Chondrocyte (in vitro differentiated cells): ENCODE measurements around the gene PRKG2. TPM values are rescaled to one million over a fixed set of nuclear protein-coding genes. Genes with fewer than 3 reads are reported as not detected.
"Not testable (repeated sequence)": the region's sequence is repeated elsewhere in the genome, so short reads cannot be mapped to it uniquely, and the experiment has no call there.

Experiments used
- DNase-seq: peaks from one replicate; pipeline ENCODE4 v3.0.0; 2021; ENCODE audit warnings: mixed read lengths, low spot score
- H3K27ac Mint-ChIP-seq: one replicate; pipeline ENCODE4 v1.8.0; 2021; ENCODE audit warnings: mild to moderate bottlenecking, moderate library complexity, mixed read lengths; ENCODE audit not compliant: unreplicated experiment
- H3K27me3 Mint-ChIP-seq: 2 replicates; pipeline ENCODE4 v1.8.0; 2021; ENCODE audit warnings: low read depth, mixed read lengths
- H3K36me3 Mint-ChIP-seq: 2 replicates; pipeline ENCODE4 v1.8.0; 2021; ENCODE audit warnings: low read depth, mixed read lengths
- H3K4me1 Mint-ChIP-seq: 2 replicates; pipeline ENCODE4 v1.8.0; 2021; ENCODE audit warnings: low read depth, mild to moderate bottlenecking, mixed read lengths
- H3K4me3 Mint-ChIP-seq: one replicate; pipeline ENCODE4 v1.8.0; 2021; ENCODE audit warnings: mild to moderate bottlenecking, moderate library complexity, mixed read lengths; ENCODE audit not compliant: unreplicated experiment
- H3K9me3 Mint-ChIP-seq: 2 replicates; pipeline ENCODE4 v1.8.0; 2021; ENCODE audit warnings: low read depth, mixed read lengths
- total RNA-seq: library from RNA; stranded (reverse); gene quantifications from 3 replicates; pipeline ENCODE4 v1.2.1, GENCODE V29; 2021
- TF ChIP-seq, protein P1 (sequence below): fragments of 200-600 bp; sonication (generic); IDR thresholded peaks from 2 replicates; pipeline ENCODE4 v1.5.0; 2021; ENCODE audit warnings: antibody characterized with exemption, mild to moderate bottlenecking, moderate library complexity

Gene PRKG2
- total RNA-seq, 1 donor from 2014 or later, result not detected

DNA sequence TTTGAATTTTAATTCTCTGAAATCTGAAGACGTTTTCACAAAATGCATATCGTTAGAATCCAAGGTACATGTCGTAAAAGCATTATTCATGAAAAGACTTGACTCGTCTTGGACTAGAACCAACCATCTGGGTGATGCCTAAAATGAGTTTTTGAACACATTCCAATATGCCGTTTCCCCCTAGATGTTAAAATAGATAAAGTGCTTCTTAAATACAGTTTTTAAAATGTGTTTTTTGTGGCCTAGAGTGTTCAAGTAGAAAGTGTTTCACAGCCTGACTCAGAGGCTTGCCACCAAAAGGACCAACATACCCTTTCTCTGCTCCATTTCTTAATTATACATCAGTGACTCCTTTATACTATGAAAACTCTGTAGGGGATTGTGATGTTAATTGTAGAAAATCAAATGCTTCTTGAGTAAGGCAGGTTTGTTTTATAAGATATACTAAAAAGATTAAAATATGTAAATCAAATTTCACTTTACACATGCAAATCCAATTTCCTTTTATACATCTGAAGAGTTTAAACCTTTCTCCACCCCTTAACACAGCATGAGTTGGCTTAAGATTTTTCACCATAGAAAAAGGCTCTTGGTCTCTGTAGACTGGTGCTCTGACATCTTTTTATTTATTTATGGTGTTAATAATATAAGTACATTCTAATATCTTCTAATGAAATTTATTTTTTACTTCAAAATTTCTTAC, 48.4 kb downstream of the PRKG2 start:
- Mint-ChIP-seq H3K9me3 (no peaks in the 10 kb centered on the region), H3K4me3 (no peak overlapping the region), H3K36me3 (no peaks in the 10 kb centered on the region), H3K27me3 (peaks cover 5% of the 10 kb centered on the region), H3K4me1 (no peaks in the 10 kb centered on the region), H3K27ac (no peak overlapping the region)
- TF ChIP-seq, protein P1, sequence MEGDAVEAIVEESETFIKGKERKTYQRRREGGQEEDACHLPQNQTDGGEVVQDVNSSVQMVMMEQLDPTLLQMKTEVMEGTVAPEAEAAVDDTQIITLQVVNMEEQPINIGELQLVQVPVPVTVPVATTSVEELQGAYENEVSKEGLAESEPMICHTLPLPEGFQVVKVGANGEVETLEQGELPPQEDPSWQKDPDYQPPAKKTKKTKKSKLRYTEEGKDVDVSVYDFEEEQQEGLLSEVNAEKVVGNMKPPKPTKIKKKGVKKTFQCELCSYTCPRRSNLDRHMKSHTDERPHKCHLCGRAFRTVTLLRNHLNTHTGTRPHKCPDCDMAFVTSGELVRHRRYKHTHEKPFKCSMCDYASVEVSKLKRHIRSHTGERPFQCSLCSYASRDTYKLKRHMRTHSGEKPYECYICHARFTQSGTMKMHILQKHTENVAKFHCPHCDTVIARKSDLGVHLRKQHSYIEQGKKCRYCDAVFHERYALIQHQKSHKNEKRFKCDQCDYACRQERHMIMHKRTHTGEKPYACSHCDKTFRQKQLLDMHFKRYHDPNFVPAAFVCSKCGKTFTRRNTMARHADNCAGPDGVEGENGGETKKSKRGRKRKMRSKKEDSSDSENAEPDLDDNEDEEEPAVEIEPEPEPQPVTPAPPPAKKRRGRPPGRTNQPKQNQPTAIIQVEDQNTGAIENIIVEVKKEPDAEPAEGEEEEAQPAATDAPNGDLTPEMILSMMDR, result no peak
- no peak for DNase-seq

DNA sequence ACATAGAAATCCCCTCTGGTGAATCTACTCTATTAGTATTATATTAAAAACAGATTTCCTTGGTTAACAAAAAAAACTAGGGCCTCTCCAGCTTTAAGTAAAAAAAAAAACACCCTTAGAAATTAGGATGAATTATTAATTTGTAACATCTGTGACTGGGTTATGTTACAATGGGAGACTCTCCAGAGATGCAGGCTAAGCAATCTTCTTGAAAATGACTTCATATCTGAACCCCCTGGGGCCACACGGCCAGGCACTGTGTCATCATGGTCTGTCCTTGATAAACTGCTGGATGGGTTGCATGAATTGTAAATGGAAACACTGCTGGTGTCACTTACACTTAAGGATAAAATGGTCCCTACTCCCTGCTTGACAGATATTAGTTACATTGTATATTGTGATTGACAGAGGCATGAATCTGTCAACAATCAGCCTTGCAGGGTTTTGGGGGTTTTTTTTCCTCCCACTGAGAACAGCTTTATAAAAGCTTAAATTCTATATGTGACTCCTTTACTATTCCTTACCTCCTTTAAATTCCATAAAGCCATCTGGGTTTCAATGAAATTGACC, 49.1 kb downstream of the PRKG2 start:
- no peaks in the 10 kb centered on the region for H3K4me1 Mint-ChIP-seq
- no peak for DNase-seq
- TF ChIP-seq, protein P1, result no peak
- H3K36me3 Mint-ChIP-seq, result no peaks in the 10 kb centered on the region
- peaks cover 5% of the 10 kb centered on the region for H3K27me3 Mint-ChIP-seq
- no peak overlapping the region for H3K27ac Mint-ChIP-seq
- no peaks in the 10 kb centered on the region for H3K9me3 Mint-ChIP-seq
- no peak overlapping the region for H3K4me3 Mint-ChIP-seq

DNA sequence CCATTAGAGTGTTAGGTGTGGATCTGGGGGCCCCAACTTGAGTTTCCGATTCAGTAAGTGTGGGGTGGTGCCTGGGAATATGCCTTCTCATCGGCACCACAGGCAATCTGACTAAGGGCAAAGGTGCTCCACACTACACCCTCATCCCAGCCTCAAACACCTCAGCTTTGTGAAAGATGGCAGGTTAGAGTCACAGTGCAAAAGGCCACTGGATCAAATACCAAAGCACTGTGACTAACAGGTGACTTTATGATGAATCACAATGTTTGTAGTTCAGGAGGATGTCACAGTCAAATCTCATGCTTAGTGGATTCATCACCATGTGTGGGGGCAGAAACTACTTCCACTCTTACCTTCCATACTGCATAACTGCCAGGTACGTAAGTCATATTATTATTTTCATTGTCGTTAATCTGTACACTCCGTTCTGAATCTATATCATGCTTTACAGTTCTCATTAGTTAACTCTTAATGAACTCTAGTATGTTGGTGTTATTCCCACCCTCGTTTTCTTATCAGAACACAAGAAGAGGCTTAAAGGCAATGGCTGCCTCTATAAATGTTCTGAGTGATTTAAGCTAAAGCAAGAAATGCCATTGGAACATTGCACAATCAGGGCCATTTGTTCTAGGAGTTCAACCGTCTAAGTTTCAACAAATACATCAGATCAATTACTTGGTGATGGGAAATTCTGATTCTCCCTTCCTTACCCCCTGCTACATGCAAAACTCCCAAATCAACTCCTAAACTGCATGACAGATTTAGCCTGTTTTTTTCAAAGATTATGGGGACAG, 50.2 kb downstream of the PRKG2 start:
- Mint-ChIP-seq H3K4me1 (no peaks in the 10 kb centered on the region), H3K27me3 (peaks cover 5% of the 10 kb centered on the region), H3K27ac (no peak overlapping the region), H3K4me3 (no peak overlapping the region), H3K36me3 (no peaks in the 10 kb centered on the region), H3K9me3 (no peaks in the 10 kb centered on the region)
- DNase-seq, result no peak
- TF ChIP-seq, protein P1, result no peak

DNA sequence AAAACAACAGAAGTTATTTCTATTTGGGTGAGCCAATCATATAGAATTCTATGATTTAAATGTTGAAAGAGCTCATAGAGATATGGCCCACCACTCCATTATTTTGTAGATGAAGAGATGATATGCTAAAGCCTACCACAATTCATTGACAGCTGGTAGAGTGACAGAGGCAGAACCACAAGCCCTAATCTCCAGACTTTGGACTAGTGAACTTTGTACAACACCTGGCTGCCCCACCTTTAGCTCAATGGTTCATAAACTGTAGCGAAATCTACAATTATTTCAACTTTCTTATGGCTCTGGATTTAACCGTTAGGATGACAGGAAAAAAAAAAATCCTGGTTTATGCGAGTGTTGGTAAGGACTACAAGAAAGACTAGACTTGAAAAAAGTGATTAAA, 50.9 kb downstream of the PRKG2 start:
- TF ChIP-seq, protein P1, result no peak
- Mint-ChIP-seq H3K4me3 (no peak overlapping the region), H3K9me3 (no peaks in the 10 kb centered on the region), H3K4me1 (no peaks in the 10 kb centered on the region), H3K27ac (no peak overlapping the region), H3K36me3 (no peaks in the 10 kb centered on the region), H3K27me3 (peaks cover 4% of the 10 kb centered on the region)
- DNase-seq, result no peak

DNA sequence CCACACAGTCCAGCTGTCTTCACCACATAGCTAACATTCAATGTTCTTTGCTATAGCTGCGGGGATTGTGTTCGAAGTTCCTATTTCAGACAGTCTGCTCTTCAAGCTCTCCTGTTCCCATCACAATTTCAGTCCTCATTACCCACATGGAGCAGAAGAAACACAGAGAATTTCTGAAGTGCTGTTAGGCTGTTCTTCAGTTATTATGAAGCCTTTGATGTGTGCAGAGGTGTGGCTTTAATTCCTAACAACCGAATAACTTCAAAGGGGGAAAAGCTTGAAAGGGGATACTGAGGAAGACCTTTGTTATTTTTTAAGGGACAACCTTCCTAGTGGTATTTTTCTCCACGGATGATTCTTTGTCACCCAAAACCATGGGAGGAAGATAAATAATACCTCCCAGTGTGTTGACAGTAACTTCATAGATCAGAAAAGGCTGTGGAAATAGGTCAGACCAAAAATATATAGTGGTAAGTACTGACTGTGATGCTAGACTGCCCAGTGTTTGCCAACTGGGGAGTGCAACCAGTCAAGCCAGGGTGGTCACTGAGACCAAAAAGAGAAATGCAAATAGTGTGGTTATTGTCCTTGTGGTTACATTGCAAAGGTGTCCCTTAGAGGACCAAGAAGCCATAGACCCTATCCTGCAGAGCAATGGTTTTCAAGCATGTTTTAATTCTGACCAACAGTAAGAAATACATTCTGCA, 52.1 kb downstream of the PRKG2 start:
- TF ChIP-seq, protein P1, result no peak
- H3K36me3 Mint-ChIP-seq, result no peaks in the 10 kb centered on the region
- no peak overlapping the region for H3K4me3 Mint-ChIP-seq
- no peaks in the 10 kb centered on the region for H3K4me1 Mint-ChIP-seq
- H3K27ac Mint-ChIP-seq, result no peak overlapping the region
- DNase-seq, result no peak
- peaks cover 4% of the 10 kb centered on the region for H3K9me3 Mint-ChIP-seq
- H3K27me3 Mint-ChIP-seq, result peaks cover 4% of the 10 kb centered on the region

DNA sequence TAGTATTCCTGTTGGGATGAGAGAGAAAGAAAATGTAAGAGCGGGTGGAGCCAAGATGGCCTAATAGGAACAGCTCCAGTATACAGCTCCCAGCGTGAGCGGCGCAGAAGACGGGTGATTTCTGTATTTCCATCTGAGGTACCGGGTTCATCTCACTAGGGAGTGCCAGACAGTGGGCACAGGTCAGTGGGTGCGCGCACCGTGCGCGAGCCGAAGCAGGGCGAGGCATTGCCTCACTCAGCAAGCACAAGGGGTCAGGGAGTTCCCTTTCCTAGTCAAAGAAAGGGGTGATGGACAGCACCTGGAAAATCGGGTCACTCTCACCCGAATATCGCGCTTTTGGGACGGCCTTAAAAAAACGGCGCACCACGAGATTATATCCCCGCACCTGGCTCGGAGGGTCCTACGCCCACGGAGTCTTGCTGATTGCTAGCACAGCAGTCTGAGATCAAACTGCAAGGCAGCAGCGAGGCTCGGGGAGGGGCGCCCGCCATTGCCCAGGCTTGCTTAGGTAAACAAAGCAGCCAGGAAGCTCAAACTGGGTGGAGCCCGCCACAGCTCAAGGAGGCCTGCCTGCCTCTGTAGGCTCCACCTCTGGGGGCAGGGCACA, 61.2 kb downstream of the PRKG2 start:
- not testable (repeated sequence) for H3K27ac Mint-ChIP-seq, H3K27me3 Mint-ChIP-seq
- peak overlapping the region; percentile 58 for H3K4me3 Mint-ChIP-seq

More for the DNA sequence above, 61.2 kb downstream of the PRKG2 start:
- H3K9me3 Mint-ChIP-seq, result peaks cover 12% of the 10 kb centered on the region
- H3K36me3 Mint-ChIP-seq, DNase-seq, H3K4me1 Mint-ChIP-seq: not testable (repeated sequence)
